Stimulated activated CD8-positive, alpha-beta memory T cell treated with anti-CD3 and anti-CD28 coated beads, Interleukin-7, amount 100 ng/mL, for 1 hour (primary cell): ENCODE data around the gene SCRT2.
"Not testable (repeated sequence)": the region's sequence is repeated elsewhere in the genome, so short reads cannot be mapped to it uniquely, and the experiment has no call there.

ENCODE experiments used
- DNase-seq, 2 donors: peaks; one replicate each; pipeline ENCODE4 v3.0.0-alpha.2; 2020; ENCODE audit warnings: low read depth in 2 of 2

The SCRT2 gene

GRCh38 chr20:653110-653589 lies 22.5 kb downstream of the SCRT2 start, which contains the start of gene SRXN1:
TSS of gene SRXN1 (minus strand) at chr20:653200. CDS start at chr20:653185, 15 bp downstream.
- peak; percentile 65 to 66 for DNase-seq

- DNase-seq = no peak
These were observed 22.9 kb downstream of the SCRT2 start for GRCh38 chr20:652615-653109.

GRCh38 chr20:651713-652614 lies 23.6 kb downstream of the SCRT2 start:
- no peak for DNase-seq

- no peak for DNase-seq
These were observed 24.6 kb downstream of the SCRT2 start for GRCh38 chr20:650954-651353.

- no peak for DNase-seq
These were observed 25.3 kb downstream of the SCRT2 start for GRCh38 chr20:650281-650680.

GRCh38 chr20:647479-648019 lies 28.1 kb downstream of the SCRT2 start:
- no peak for DNase-seq

GRCh38 chr20:646868-647233 lies 28.8 kb downstream of the SCRT2 start:
- DNase-seq = no peak

GRCh38 chr20:646107-646867 lies 29.3 kb downstream of the SCRT2 start:
- DNase-seq = no peak

GRCh38 chr20:645318-646106 lies 30.1 kb downstream of the SCRT2 start:
- peak; percentile 16 to 39 for DNase-seq

- no peak for DNase-seq
These were observed 30.8 kb downstream of the SCRT2 start for GRCh38 chr20:644692-645317.

- no peak for DNase-seq
These were observed 33.0 kb downstream of the SCRT2 start for GRCh38 chr20:642398-643174.

- not testable (repeated sequence) for DNase-seq
These were observed 33.6 kb downstream of the SCRT2 start for GRCh38 chr20:642013-642397.

- no peak for DNase-seq
These were observed 34.1 kb downstream of the SCRT2 start for GRCh38 chr20:641516-641875.

- no peak for DNase-seq
These were observed 34.7 kb downstream of the SCRT2 start for GRCh38 chr20:640674-641515.

- no peak for DNase-seq
These were observed 37.0 kb downstream of the SCRT2 start for GRCh38 chr20:638579-638978.

GRCh38 chr20:637559-637958 lies 38.0 kb downstream of the SCRT2 start:
- DNase-seq = no peak

GRCh38 chr20:635893-636338 lies 39.7 kb downstream of the SCRT2 start:
- no peak for DNase-seq

- DNase-seq = no peak
These were observed 40.3 kb downstream of the SCRT2 start for GRCh38 chr20:635028-635892.
